Activated CD8-positive, alpha-beta T cell treated with anti-CD3 and anti-CD28 coated beads for 36 hours (primary cell): ENCODE results near the gene KCNMA1. TPM values are rescaled to one million over a fixed set of nuclear protein-coding genes. Genes with fewer than 3 reads are reported as not detected.

Source experiments
- ATAC-seq: fragments of 200-7000 bp; cut with Tn5 transposase; one replicate; pipeline ENCODE4 v1.10.0; 2021; ENCODE audit warnings: mild to moderate bottlenecking, moderate library complexity
- CTCF ChIA-PET: fragments of 350-600 bp; sonication (Branson Sonifier 250); formaldehyde crosslinking; loops from one replicate; lab custom pipeline; 2021; ENCODE audit warnings: antibody characterized with exemption; lab: Charles Lee
- POLR2A ChIA-PET: fragments of 350-600 bp; sonication (Branson Sonifier 250); formaldehyde crosslinking; loops from one replicate; lab custom pipeline; 2021; ENCODE audit warnings: antibody characterized with exemption; lab: Charles Lee
- DNase-seq: peaks from one replicate; pipeline ENCODE4 v3.0.0-alpha.2; 2020
- H3K27ac Mint-ChIP-seq: one replicate; pipeline ENCODE4 v1.8.0; 2021; ENCODE audit warnings: mild to moderate bottlenecking, mixed read lengths
- H3K27me3 Mint-ChIP-seq: one replicate; pipeline ENCODE4 v1.8.0; 2021; ENCODE audit warnings: mixed read lengths
- H3K36me3 Mint-ChIP-seq: one replicate; pipeline ENCODE4 v1.8.0; 2021; ENCODE audit warnings: low read depth, mixed read lengths
- H3K4me1 Mint-ChIP-seq: one replicate; pipeline ENCODE4 v1.8.0; 2021; ENCODE audit warnings: low read depth, mixed read lengths
- H3K4me3 Mint-ChIP-seq: one replicate; pipeline ENCODE4 v1.8.0; 2021; ENCODE audit warnings: mild to moderate bottlenecking, moderate library complexity, mixed read lengths
- H3K9me3 Mint-ChIP-seq: one replicate; pipeline ENCODE4 v1.8.0; 2021; ENCODE audit warnings: mixed read lengths
- intact Hi-C: fragments of 100-400 bp; cut with micrococcal nuclease; formaldehyde crosslinking; loops from one replicate; pipeline ENCODE4 v1.10.0; 2022
- total RNA-seq, 2 experiments: library from RNA; stranded (reverse); gene quantifications; one replicate each; pipeline ENCODE4 v1.2.3, GENCODE V29; 2021
- TF ChIP-seq, protein P1 (sequence below): fragments of 200-600 bp; IDR thresholded peaks from one replicate; pipeline ENCODE4 v1.8.0; 2022; ENCODE audit warnings: antibody characterized with exemption, mild to moderate bottlenecking

KCNMA1 gene
- total RNA-seq, 2 experiments from 2014 or later = 0.18 TPM; not detected in 1

DNA sequence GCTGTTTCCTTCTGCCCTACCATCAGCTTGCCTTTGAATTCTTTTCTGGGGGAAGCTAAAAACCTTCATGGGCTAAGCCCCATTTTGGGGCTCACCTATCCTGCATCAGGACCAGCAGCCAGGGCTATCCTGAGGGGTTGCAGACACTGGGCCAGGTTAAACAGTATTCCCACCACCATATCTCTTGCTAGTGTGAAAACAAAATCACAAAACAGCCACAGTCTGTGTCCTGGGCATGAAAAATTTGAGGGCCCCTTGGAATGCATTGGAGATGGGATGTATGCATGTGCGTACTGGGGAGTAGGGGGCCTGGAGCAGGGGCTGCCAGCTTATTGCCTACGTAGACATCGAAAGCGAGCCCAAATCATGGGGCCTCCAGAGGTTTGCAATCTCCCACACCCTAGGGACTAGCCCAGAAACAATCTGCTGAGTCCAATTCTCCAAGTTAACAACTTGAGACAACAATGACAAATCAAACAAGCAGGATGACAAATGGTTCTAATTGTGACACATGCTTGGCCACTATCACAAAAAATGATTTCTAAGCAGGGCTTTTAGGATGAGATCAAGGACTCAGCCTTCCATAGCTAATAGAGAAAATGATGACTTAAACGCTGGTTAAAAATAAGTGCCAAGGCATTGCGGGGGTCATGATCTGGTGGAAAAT lies 557.1 kb downstream of the KCNMA1 start:
- Mint-ChIP-seq H3K27ac (no peak overlapping the region), H3K36me3 (no peaks in the 10 kb centered on the region), H3K27me3 (no peaks in the 10 kb centered on the region), H3K4me3 (no peak overlapping the region), H3K9me3 (no peaks in the 10 kb centered on the region), H3K4me1 (no peaks in the 10 kb centered on the region)
- CTCF ChIA-PET = no interaction called here
- intact Hi-C loops = no loop called here
- TF ChIP-seq, protein P1, sequence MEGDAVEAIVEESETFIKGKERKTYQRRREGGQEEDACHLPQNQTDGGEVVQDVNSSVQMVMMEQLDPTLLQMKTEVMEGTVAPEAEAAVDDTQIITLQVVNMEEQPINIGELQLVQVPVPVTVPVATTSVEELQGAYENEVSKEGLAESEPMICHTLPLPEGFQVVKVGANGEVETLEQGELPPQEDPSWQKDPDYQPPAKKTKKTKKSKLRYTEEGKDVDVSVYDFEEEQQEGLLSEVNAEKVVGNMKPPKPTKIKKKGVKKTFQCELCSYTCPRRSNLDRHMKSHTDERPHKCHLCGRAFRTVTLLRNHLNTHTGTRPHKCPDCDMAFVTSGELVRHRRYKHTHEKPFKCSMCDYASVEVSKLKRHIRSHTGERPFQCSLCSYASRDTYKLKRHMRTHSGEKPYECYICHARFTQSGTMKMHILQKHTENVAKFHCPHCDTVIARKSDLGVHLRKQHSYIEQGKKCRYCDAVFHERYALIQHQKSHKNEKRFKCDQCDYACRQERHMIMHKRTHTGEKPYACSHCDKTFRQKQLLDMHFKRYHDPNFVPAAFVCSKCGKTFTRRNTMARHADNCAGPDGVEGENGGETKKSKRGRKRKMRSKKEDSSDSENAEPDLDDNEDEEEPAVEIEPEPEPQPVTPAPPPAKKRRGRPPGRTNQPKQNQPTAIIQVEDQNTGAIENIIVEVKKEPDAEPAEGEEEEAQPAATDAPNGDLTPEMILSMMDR = no peak
- ATAC-seq (no peak), DNase-seq (no peak)
- POLR2A ChIA-PET = no interaction called here

DNA sequence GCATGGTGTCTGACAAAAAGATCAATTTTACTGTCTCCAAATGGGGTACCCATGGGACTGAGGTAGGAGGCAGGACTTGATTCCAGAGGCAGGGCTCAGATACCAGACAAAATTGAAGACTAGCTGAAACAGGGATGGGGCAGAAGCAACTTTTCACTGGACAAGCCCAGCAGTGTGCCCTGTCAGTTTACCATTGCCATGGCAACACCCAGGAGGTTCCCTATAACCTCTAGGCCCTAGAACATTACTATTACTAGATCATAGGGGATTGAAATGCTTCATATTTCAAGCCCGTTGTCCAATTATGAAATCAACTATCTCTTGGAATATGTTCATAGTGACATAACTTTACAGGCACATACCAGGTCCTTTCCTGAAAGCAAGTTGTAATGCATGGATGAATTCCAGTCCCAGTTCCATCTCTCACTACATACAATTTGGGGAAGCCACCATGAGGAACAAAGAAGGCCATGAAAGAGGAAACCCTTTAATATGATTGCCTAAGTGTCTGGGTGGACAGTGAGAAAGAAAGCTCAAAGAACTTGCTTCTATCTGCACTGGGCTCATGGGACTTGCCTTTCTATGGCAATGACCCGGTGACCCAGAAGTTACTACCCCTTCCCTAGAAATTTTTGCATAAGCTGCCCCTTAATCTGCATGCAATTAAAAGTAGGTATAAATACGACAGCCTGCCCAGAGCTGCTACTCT lies 557.9 kb downstream of the KCNMA1 start:
- DNase-seq = no peak
- H3K27ac Mint-ChIP-seq = no peak overlapping the region

DNA sequence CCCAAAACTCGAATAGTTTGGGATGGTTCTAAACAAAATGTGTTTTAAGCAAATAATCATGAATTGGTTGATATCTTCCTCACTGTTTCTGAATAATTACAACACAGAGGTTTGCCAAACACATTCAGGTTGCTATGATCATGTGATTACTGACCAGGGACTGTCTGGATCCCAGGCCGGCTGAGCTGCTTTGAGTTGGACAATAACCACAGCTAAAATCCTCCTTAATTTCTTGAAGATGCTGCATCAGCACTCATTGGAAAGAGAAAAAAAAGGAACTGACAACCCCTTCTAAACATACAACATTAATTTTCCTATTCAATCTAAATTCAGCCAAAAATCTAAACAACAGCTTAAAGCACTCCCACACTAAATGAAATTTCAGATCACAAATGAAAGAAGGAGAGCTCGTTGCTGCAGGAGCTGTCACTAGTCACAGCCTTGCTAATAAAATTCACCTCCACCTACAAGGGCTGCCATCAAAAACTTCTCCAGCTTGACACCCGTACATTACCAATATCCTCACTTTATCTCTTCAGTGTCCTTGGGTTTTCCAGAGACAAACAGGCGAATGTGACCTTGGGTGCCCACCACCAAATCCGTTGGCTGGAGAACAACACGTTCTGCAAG lies 560.2 kb downstream of the KCNMA1 start:
- ChIA-PET CTCF (interaction anchor here (0.7 kb wide), 1 partner anchor 18 kb away, joined by 3 read pairs; no protein-coding TSS in a partner anchor), POLR2A (no interaction called here)
- H3K27ac Mint-ChIP-seq = no peak overlapping the region
- H3K4me3 Mint-ChIP-seq = no peak overlapping the region
- no peaks in the 10 kb centered on the region for H3K36me3 Mint-ChIP-seq
- DNase-seq (no peak), ATAC-seq (no peak)
- H3K27me3 Mint-ChIP-seq = no peaks in the 10 kb centered on the region
- no peaks in the 10 kb centered on the region for H3K9me3 Mint-ChIP-seq
- intact Hi-C loops = no loop called here
- TF ChIP-seq, protein P1 = no peak
- no peaks in the 10 kb centered on the region for H3K4me1 Mint-ChIP-seq

More for the DNA sequence above, 557.9 kb downstream of the KCNMA1 start:
- TF ChIP-seq, protein P1 = no peak
- H3K9me3 Mint-ChIP-seq = no peaks in the 10 kb centered on the region
- ChIA-PET POLR2A (no interaction called here), CTCF (no interaction called here)
- H3K4me1 Mint-ChIP-seq = no peaks in the 10 kb centered on the region
- intact Hi-C loops = no loop called here
- H3K27me3 Mint-ChIP-seq = no peaks in the 10 kb centered on the region
- ATAC-seq = no peak
- H3K4me3 Mint-ChIP-seq = no peak overlapping the region
- H3K36me3 Mint-ChIP-seq = no peaks in the 10 kb centered on the region

DNA sequence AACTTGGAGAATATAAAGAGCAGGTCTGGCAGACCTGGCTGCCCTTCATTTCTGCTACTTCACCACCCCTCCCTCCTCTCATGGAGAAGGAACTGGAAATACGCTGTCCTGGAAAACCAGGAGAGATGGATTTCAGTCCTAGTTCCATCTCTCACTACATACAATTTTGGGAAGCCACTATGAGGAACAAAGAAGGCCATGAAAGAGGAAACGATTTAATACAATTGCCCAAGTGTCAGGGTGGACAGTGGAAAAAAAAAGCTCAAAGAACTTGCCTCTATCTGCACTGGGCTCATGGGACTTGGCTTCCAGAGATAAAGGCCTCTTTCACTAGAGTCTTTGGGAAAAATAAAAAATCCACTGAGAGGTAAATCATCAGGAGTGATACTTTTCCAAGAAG lies 561.7 kb downstream of the KCNMA1 start:
- intact Hi-C loops = no loop called here
- TF ChIP-seq, protein P1 = no peak
- ATAC-seq (no peak), DNase-seq (no peak)
- H3K4me1 Mint-ChIP-seq = no peaks in the 10 kb centered on the region
- H3K27ac Mint-ChIP-seq = no peak overlapping the region
- H3K36me3 Mint-ChIP-seq = no peaks in the 10 kb centered on the region
- no peaks in the 10 kb centered on the region for H3K9me3 Mint-ChIP-seq
- ChIA-PET POLR2A (no interaction called here), CTCF (no interaction called here)
- no peaks in the 10 kb centered on the region for H3K27me3 Mint-ChIP-seq
- H3K4me3 Mint-ChIP-seq = no peak overlapping the region

DNA sequence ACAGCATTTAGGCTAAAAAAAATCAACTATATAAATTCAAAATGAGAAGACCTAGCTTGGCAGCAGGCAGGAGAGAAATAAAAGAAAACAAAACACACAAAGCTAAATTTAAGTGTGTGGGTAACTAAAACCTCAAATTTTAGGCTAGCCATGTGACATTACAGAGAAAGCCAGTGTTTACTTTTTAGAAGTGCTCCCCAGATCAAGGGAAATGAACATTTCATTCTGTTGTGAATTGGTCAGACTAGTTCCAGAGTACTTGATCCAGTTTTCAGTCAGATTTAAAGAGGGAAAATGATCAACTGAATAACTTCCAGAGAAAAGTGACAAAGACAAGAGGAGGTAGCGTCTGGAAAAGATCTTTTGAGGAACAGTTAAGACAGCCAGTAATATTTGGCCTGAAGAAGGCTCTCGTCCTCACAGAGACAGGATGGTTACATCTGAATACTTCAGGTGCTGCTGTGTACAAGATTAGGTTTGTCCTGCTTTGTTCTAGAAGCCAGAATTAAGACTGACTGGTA lies 563.4 kb downstream of the KCNMA1 start:
- TF ChIP-seq, protein P1 = no peak
- no peak for ATAC-seq
- Mint-ChIP-seq H3K27me3 (no peaks in the 10 kb centered on the region), H3K4me1 (no peaks in the 10 kb centered on the region), H3K4me3 (no peak overlapping the region), H3K9me3 (no peaks in the 10 kb centered on the region), H3K36me3 (no peaks in the 10 kb centered on the region), H3K27ac (no peak overlapping the region)
- no peak for DNase-seq
- intact Hi-C loops = no loop called here
- CTCF ChIA-PET = no interaction called here
- POLR2A ChIA-PET = no interaction called here
